HepG2 (cell line): ENCODE results near the gene LRRC8D. TPM values are rescaled to one million over a fixed set of nuclear protein-coding genes. Genes with fewer than 3 reads are reported as not detected.

ENCODE experiments used
- ATAC-seq: fragments of 200-7000 bp; cut with Tn5 transposase; 3 replicates; pipeline ENCODE4 v1.9.1; 2020; ENCODE audit warnings: mild to moderate bottlenecking, moderate library complexity
- BruUV-seq: library from RNA; stranded (reverse); fragments of 400-500 nt; replicated peaks from 2 replicates; lab custom pipeline; 2021; lab: Mats Ljungman, UMichigan
- CTCF ChIA-PET: fragments of 300-600 bp; formaldehyde crosslinking; extraction: SDS; loops from one replicate; lab custom pipeline; 2021; ENCODE audit warnings: low total read pairs, inconsistent platforms, low intra/inter-chr PET ratio; lab: Yijun Ruan, JAX
- POLR2A ChIA-PET: fragments of 350-600 bp; sonication (Branson Sonifier 250); formaldehyde crosslinking; loops from one replicate; lab custom pipeline; 2020; ENCODE audit warnings: antibody characterized with exemption, inconsistent platforms; lab: Yijun Ruan, JAX
- DNase-seq: peaks from one replicate; pipeline ENCODE4 v3.0.0-alpha.2; 2015; ENCODE audit warnings: low spot score
- FAIRE-seq: peaks from 3 replicates; lab custom pipeline; 2011; peaks lifted over from hg19 to GRCh38; lab: Jason Lieb, UNC
- H2AFZ ChIP-seq: one replicate; pipeline ENCODE4 v1.6.1; 2011; ENCODE audit warnings: low read length, inconsistent platforms
- H3K27ac ChIP-seq: fragments of 300-600 bp; 3 replicates; pipeline ENCODE4 v1.8.0; 2011; ENCODE audit warnings: mixed run types, mild to moderate bottlenecking, mixed read lengths, low read length, inconsistent platforms; ENCODE audit not compliant: insufficient read depth; ENCODE audit errors: extremely low read length
- H3K27me3 ChIP-seq, 2 experiments: fragments of 200-600 bp in 1 of 2; 2 replicates in 1 of 2; 3 replicates in 1 of 2; pipeline versions ENCODE4 v1.6.0 to v1.8.0; 2011; ENCODE audit warnings: low read length in 2 of 2, mild to moderate bottlenecking in 2 of 2, moderate library complexity in 2 of 2, inconsistent platforms in 1 of 2; ENCODE audit not compliant: insufficient read depth in 2 of 2, control insufficient read depth in 1 of 2
- H3K36me3 ChIP-seq, 2 experiments: fragments of 200-600 bp in 1 of 2; replicated peaks in 1 of 2; 2 replicates in 1 of 2; 3 replicates in 1 of 2; pipeline versions ENCODE4 v1.5.1 to v1.8.0; 2011; ENCODE audit warnings: low read length in 2 of 2, inconsistent platforms in 1 of 2; ENCODE audit not compliant: insufficient read depth in 2 of 2, control insufficient read depth in 1 of 2
- H3K4me1 ChIP-seq: 2 replicates; pipeline ENCODE4 v1.5.1; 2012; ENCODE audit warnings: low read length, inconsistent platforms; ENCODE audit not compliant: insufficient read depth
- H3K4me2 ChIP-seq: 2 replicates; pipeline ENCODE4 v1.6.0; 2011; ENCODE audit warnings: low read depth, low read length, inconsistent platforms
- H3K4me3 ChIP-seq, 3 experiments: fragments of 200-600 bp in 1 of 3; sonication (generic), shearing (Covaris generic) in 1 of 3; replicated peaks in 1 of 3; 2 replicates each; pipeline ENCODE4 v1.5.1; 2011 to 2016; ENCODE audit warnings: low read length in 3 of 3, inconsistent platforms in 2 of 3, low read depth in 2 of 3, mild to moderate bottlenecking in 2 of 3, control low read depth in 1 of 3, mixed read lengths in 1 of 3; ENCODE audit not compliant: insufficient read depth in 1 of 3
- H3K79me2 ChIP-seq: one replicate; pipeline ENCODE4 v1.6.1; 2011; ENCODE audit warnings: low read length, inconsistent platforms; ENCODE audit not compliant: insufficient read depth
- H3K9ac ChIP-seq: 2 replicates; pipeline ENCODE4 v1.6.0; 2011; ENCODE audit warnings: mild to moderate bottlenecking, low read depth, low read length, inconsistent platforms; ENCODE audit not compliant: insufficient read depth
- H3K9me3 ChIP-seq: 2 replicates; pipeline ENCODE4 v1.5.1; 2012; ENCODE audit warnings: mild to moderate bottlenecking, low read length
- H4K20me1 ChIP-seq: 2 replicates; pipeline ENCODE4 v1.6.0; 2011; ENCODE audit warnings: inconsistent platforms, mild to moderate bottlenecking, low read length, moderate library complexity; ENCODE audit not compliant: insufficient read depth
- ATF1 ChIP-seq: IDR thresholded peaks from 2 replicates; pipeline ENCODE4 v1.6.1; 2016; ENCODE audit warnings: mild to moderate bottlenecking, control low read depth
- E2F5 ChIP-seq: sonication (generic); formaldehyde crosslinking; conservative IDR thresholded peaks from 2 replicates; pipeline ENCODE4 v1.4.0; 2020; ENCODE audit warnings: missing genetic modification reagents
- GPBP1L1 ChIP-seq: sonication (generic); formaldehyde crosslinking; IDR thresholded peaks from 2 replicates; pipeline ENCODE4 v1.5.0; 2020; ENCODE audit warnings: mild to moderate bottlenecking, missing genetic modification reagents
- HOXA7 ChIP-seq: sonication (generic); formaldehyde crosslinking; IDR thresholded peaks from 2 replicates; pipeline ENCODE4 v1.8.1; 2022; ENCODE audit warnings: mild to moderate bottlenecking, missing genetic modification reagents, moderate library complexity
- LCORL ChIP-seq, 2 experiments: fragments of 450-650 bp in 1 of 2; sonication (generic) in 1 of 2; formaldehyde crosslinking in 1 of 2; IDR thresholded peaks; 2 replicates each; pipeline versions ENCODE4 v1.5.0 to v1.6.1; 2017 to 2020; ENCODE audit warnings: antibody characterized with exemption in 1 of 2, missing genetic modification reagents in 1 of 2
- PLRG1 ChIP-seq: fragments of 450-650 bp; conservative IDR thresholded peaks from 2 replicates; pipeline ENCODE4 v1.6.1; 2016
- SAFB2 ChIP-seq: sonication (generic); formaldehyde crosslinking; IDR thresholded peaks from 2 replicates; pipeline ENCODE4 v1.5.1; 2020; ENCODE audit warnings: missing genetic modification reagents, low read depth, mild to moderate bottlenecking, borderline replicate concordance
- SMAD1 ChIP-seq: sonication (generic); formaldehyde crosslinking; IDR thresholded peaks from 2 replicates; pipeline ENCODE4 v1.4.0; 2020; ENCODE audit warnings: missing genetic modification reagents, low read depth, mild to moderate bottlenecking, borderline replicate concordance
- SRSF9 ChIP-seq: fragments of 200-400 bp; formaldehyde crosslinking; IDR thresholded peaks from 2 replicates; pipeline ENCODE4 v1.6.1; 2018; ENCODE audit warnings: borderline replicate concordance, mild to moderate bottlenecking, low read depth, low read length; ENCODE audit not compliant: insufficient read depth, poor library complexity, severe bottlenecking
- ZFAT ChIP-seq: sonication (generic); formaldehyde crosslinking; conservative IDR thresholded peaks from 2 replicates; pipeline ENCODE4 v1.8.1; 2023; ENCODE audit warnings: missing genetic modification reagents, inconsistent platforms
- ZNF20 ChIP-seq: sonication (generic); formaldehyde crosslinking; IDR thresholded peaks from 2 replicates; pipeline ENCODE4 v1.4.0; 2020; ENCODE audit warnings: mild to moderate bottlenecking, moderate library complexity, missing genetic modification reagents
- WGBS: methylation state at CpG from one replicate; pipeline ENCODE4 v1.1.6; 2017; ENCODE audit warnings: low lambda C conversion rate; 5-methylcytosine and 5-hydroxymethylcytosine counted together
- in situ Hi-C: cut with HindIII; loops from 2 replicates; pipeline ENCODE4 v1.10.0; 2017; ENCODE audit warnings: low pct_unique_long_range_greater_than_20kb; ENCODE audit not compliant: extremely low pct_ligation_motif_present
- intact Hi-C: fragments of 100-400 bp; cut with micrococcal nuclease; formaldehyde crosslinking; loops from one replicate; pipeline ENCODE4 v1.10.0; 2022; ENCODE audit not compliant: unreplicated experiment
- polyA plus RNA-seq, 8 experiments: library from polyadenylated mRNA; depleted of rRNA in 3 of 8; stranded (reverse) in 7 of 8; unstranded in 1 of 8; fragments of >200 nt; fragmentation: Illumina TruSeq in 4 of 8; extraction: Trizol in 4 of 8; gene quantifications; 2 replicates each; pipeline versions ENCODE4 v1.2.1 to v1.2.3, GENCODE V29; 2011 to 2016; ENCODE audit warnings: low read depth in 4 of 8, missing spikeins in 1 of 8, mixed read lengths in 1 of 8; ENCODE audit not compliant: insufficient read depth in 1 of 8
- total RNA-seq, 5 experiments: library from RNA; depleted of rRNA; stranded (reverse); fragments of >200 nt; fragmentation: Illumina TruSeq; extraction: Trizol; gene quantifications; 2 replicates each; pipeline ENCODE4 v1.2.3, GENCODE V29; 2016; ENCODE audit warnings: low read depth in 1 of 5

The LRRC8D gene
- total and polyA plus RNA-seq, 2 of the 13 experiments (the other 11 are each of a cell fraction or from before 2014, with no cell fraction given): 29.9 to 45.5 TPM

GRCh38 chr1:89880679-89881078 lies 59.8 kb downstream of the LRRC8D start:
- H3K79me2 ChIP-seq: peaks cover 66% of the 10 kb centered on the region
- no peak for DNase-seq
- ChIA-PET POLR2A (no interaction called here), CTCF (no interaction called here)
- no peak overlapping the region for H3K9ac ChIP-seq
- TF ChIP-seq SMAD1 (no peak), ZFAT (no peak), SAFB2 (CRISPR knock-in tag) (no peak), E2F5 (CRISPR knock-in tag) (no peak), ZNF20 (no peak), GPBP1L1 (CRISPR knock-in tag) (no peak), PLRG1 (no peak), SRSF9 (no peak), HOXA7 (CRISPR knock-in tag) (no peak), ATF1 (no peak), LCORL (IDR thresholded peaks at IDR 0.05) (no peak), LCORL (CRISPR knock-in tag; IDR thresholded peaks at IDR 0.05) (no peak)
- FAIRE-seq: no peak
- WGBS: 100% methylated on average over 1 of the region's 1 CpG
- no peaks in the 10 kb centered on the region for H3K27me3 ChIP-seq
- H3K4me2 ChIP-seq: no peak overlapping the region
- no peak overlapping the region for H3K4me3 ChIP-seq
- peaks cover 3 to 53% of the 10 kb centered on the region in 2 experiments for H3K36me3 ChIP-seq
- no peak for ATAC-seq
- H2AFZ ChIP-seq: no peak overlapping the region
- in situ Hi-C loops: no loop called here
- intact Hi-C loops: no loop called here
- BruUV-seq: no TSS peak
- no peaks in the 10 kb centered on the region for H3K9me3 ChIP-seq
- peaks cover 3% of the 10 kb centered on the region; the same call in 1 of the 2 replicates for H4K20me1 ChIP-seq
- H3K27ac ChIP-seq: no peak overlapping the region
- peaks cover 11% of the 10 kb centered on the region for H3K4me1 ChIP-seq
